HCEC 1CT (cell line): ENCODE results near the gene PRKN.
"Not testable (repeated sequence)": the region's sequence is repeated elsewhere in the genome, so short reads cannot be mapped to it uniquely, and the experiment has no call there.

ENCODE experiments used
- DNase-seq: peaks from one replicate; pipeline ENCODE4 v3.0.0-alpha.2; 2017

The PRKN gene

GRCh38 chr6:162435071-162435470 lies 292.5 kb downstream of the PRKN start:
- no peak for DNase-seq

- no peak for DNase-seq
These were observed 306.6 kb downstream of the PRKN start for GRCh38 chr6:162421004-162421403.

- no peak for DNase-seq
These were observed 310.6 kb downstream of the PRKN start for GRCh38 chr6:162416831-162417537.

DNA sequence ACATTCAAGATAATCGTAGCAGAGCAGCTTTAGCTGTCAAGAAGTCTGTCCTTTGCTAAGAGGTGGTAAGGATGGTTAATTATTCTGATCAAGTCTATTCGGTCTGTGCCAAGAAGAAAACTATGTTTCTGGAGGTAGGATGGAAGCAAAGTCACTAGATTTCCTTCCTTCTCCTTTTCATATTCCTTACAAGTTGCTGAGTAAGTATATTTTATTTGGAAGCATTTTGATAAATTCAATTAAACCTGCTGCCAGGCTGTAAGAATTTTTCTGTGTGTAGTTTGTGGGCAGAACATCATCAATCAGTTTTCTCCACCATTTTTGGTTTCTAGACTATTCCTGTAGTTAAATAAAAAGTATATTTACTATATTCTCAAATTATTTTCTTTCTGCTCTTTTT lies 311.3 kb downstream of the PRKN start:
- DNase-seq, result no peak

GRCh38 chr6:162409741-162410691 lies 317.6 kb downstream of the PRKN start:
- no peak for DNase-seq

DNA sequence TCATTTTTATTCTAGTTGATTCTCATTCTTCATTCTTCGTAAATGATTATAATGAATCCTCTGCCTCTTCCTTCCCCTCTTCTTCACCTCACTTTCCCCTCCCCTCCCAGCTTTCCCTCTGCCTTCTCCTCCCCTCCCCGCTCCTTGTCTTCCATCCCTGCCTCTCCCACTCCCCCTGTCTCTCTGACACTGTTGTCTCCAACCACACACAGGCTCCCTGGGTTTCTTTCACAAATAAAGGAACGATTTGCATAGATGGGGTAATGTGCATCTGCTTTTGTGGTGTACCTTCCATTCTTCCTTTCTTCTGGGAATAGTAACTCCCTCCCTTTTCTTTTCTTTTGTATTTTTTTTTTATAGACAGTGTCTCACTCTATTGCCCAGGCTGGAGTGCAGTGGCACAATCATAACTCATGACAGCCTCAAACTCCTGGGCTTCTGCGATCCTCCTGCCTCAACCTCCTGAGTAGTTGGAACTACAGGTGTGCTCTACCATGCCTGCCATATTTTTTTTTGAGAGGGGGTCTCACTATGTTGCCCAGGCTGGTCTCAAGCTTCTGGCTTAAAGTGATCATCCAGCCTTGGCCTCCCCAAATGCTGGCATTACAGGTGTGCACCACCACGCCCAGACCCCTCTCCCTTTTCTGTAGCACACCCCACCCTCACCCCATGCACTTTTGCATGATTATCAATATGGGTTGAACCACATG lies 318.6 kb downstream of the PRKN start:
- no peak for DNase-seq

- DNase-seq, result no peak
These were observed 322.6 kb downstream of the PRKN start for GRCh38 chr6:162404951-162405350.

- no peak for DNase-seq
These were observed 324.5 kb downstream of the PRKN start for GRCh38 chr6:162403031-162403430.

- no peak for DNase-seq
These were observed 332.4 kb downstream of the PRKN start for GRCh38 chr6:162395181-162395580.

DNA sequence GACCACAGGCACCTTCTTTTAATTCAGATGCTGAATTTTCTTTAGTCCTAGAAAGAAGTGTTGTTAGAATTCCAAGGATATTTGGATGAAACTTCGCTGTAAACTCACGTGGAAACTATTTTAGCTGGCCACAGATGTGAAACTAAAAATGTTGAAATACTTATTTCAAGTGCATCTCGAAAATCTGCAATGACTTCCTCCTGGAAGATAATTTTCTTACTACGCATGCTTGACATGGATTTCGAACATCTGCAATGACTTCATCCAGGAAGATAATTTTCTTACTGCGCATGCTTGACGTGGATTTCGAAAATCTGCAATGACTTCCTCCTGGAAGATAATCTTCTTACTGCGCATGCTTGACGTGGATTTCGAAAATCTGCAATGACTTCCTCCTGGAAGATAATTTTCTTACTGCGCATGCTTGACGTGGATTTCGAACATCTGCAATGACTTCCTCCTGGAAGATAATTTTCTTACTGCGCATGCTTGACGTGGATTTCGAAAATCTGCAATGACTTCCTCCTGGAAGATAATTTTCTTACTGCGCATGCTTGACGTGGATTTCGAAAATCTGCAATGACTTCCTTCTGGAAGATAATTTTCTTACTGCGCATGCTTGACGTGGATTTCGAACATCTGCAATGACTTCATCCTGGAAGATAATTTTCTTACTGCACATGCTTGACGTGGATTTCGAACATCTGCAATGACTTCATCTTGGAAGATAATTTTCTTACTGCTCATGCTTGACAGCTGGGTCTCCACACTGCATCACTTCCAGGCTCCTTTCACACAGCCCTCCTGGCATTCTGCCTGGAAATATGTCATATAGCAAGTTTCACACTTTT lies 336.4 kb downstream of the PRKN start:
- not testable (repeated sequence) for DNase-seq

GRCh38 chr6:162389343-162390085 lies 338.1 kb downstream of the PRKN start:
- no peak for DNase-seq

DNA sequence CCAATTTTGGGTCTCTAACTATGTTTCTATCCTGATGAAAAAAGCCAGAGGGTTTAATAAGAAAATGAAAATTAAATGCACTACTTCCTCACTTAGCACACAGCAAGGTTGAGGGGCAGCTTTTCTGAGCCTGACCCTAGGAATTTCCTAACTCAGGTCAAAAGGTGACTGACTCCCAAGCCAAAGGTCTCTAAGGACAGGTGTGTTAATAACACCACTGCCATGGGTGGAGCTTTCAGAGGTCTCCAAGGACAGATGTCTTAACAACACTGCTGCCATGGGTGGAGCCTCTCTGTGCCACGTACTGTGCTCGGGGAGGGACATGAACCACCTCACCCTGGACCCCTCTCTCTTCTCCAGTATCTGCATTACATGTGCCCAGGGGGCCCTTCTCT lies 339.2 kb downstream of the PRKN start:
- DNase-seq, result no peak

GRCh38 chr6:162387718-162388382 lies 339.7 kb downstream of the PRKN start:
- no peak for DNase-seq

- DNase-seq, result no peak
These were observed 341.6 kb downstream of the PRKN start for GRCh38 chr6:162385980-162386379.

DNA sequence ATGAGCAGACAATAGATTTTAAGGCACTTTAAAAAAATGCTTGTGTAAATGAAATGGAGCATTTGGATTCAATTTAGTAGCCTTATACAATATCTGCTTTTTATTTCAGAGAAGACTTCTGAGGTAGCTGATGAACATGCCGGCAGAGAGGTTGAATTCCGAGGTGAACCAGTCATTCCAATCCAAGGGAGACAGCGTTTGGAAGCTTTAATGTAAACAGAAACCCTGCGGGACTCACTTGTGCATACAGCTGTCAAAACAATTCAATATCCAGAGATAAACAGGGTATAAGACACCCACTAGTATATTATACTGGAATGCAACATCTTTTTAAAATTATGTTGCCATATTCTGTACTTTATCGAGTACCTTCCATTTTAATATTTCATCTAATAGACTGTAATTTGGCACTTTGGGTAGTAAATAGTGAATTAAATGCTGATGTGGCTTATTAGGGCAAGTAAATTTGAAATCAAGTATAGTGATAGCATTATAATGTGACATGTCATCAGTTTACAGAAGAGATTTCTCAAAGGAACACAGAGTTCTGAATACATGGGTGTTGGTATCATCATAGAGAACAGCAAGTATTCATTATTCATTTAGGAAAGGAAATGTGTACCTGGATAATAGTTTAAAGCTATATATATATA lies 347.7 kb downstream of the PRKN start:
- no peak for DNase-seq

GRCh38 chr6:162377735-162378134 lies 349.8 kb downstream of the PRKN start:
- DNase-seq, result no peak

GRCh38 chr6:162373868-162374267 lies 353.7 kb downstream of the PRKN start:
- no peak for DNase-seq

GRCh38 chr6:162373192-162373591 lies 354.4 kb downstream of the PRKN start:
- DNase-seq, result no peak

GRCh38 chr6:162372106-162372505 lies 355.5 kb downstream of the PRKN start:
- DNase-seq, result no peak

GRCh38 chr6:162371121-162371520 lies 356.4 kb downstream of the PRKN start:
- DNase-seq, result no peak

DNA sequence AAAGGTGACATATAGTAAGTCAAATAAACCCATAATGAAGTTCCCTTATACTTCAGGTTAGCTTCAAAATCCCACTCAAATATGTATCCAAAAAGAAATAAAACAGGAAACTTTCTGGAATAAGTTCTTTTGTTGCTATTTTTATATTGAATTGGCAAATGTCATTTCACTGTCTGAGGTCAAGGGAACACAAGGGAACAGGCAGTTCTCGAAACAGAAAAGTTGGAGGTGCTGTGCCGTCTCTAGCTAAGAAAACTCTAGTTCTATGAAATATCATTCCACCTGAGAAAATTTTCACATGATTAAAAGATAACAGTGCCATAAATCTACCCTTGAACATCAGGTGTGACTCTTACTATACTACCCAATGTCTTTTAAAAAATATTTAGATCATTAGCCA lies 358.5 kb downstream of the PRKN start:
- no peak for DNase-seq
